HG03060 (cell line): ENCODE data around the gene MOSPD2.

Source experiments
- ATAC-seq: cut with Tn5 transposase; IDR thresholded peaks from one replicate; pipeline ENCODE4 v1.9.1; 2021; ENCODE audit warnings: low read depth, moderate number of reproducible peaks; ENCODE audit not compliant: unreplicated experiment

MOSPD2 gene

DNA sequence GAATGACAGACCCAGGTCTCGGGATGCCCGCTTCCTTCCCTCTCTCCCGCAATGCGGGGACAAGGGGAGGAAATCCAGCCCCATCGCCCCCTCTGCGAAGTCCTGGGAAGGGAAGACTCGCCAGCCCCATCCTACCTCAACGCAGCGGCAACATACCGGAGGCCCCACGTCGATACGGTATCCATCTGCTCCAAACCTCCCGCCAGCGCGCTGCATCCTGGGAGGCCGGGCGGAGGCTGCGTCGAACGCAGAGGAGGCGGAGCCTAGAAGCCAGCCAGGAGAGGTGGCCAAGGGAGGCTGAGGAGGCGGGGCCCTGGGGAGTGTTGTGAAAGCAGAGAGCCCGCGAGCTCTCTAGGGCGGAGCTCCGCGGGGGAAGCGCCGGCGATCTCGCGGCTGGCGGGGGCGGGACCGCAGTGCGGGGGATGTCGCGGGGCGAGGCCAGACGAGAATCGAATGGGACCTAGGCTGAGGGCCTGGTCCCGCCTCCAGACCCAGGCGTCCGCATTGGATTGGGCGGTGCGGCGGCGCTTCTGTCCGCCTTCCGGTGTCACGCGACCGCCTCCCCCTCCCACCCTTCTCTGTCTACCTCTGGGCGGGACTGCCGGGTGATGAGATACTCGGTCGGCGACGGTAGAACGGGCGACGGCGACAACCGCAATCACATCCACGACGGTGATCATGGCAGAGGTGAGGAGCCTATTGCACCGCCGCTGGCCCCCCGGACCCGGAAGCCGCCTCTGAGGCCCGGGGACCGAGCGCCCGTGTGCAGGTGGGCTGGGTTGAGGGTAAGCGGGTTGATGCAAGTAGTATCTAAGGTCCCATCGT lies at the start of gene MOSPD2, which contains the start of gene FANCB:
TSS of gene MOSPD2 (plus strand) at position 571 of the 825 bp plus-strand sequence. CDS start at position 679, 108 bp downstream.
TSS of gene FANCB (minus strand) at position 219 of the 825 bp plus-strand sequence. CDS start 7,559 bp downstream, outside the sequence.
- ATAC-seq, result peak; percentile 86

- ATAC-seq, result no peak
These were observed 47.4 kb upstream of the MOSPD2 start for GRCh38 chrX:14825851-14826250.

GRCh38 chrX:14826319-14826718 lies 46.9 kb upstream of the MOSPD2 start:
- no peak for ATAC-seq

DNA sequence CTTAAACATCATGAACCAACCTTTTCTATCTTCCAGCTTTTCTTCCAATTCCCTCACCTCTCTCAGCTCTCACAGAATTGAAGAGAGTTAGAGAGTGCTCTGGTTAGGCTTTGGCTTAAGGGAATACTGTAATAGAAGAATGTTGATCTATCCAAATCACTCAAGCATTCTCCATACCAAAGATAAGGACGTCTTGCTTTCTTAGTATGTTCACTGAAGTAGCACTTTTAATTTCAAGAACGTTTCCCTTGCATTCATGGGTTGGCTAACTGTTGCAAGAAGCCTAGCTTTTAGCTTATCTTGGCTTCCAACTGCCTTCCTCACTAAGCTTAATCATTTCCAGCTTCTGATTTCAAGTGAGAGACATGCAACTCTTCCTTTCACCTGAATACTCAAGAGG lies 43.6 kb upstream of the MOSPD2 start:
- ATAC-seq, result no peak

DNA sequence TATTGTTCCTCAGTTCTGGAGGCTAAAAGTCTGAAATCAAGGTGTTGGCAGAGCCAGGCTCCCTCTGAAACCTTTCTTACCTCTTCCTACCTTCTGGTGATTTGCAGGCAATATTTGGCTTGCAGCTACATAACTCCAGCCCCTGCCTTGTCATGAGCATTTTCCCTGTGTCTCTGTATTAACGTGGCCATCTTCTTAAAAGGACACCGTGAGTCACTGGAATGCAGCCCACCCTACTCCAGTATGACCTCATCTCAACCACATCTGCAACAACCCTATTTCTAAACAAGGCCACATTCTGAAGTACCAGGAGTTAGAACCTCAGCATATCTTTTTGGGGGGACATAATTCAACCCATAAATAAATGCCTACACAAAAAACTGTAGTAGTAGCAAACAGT lies 41.1 kb upstream of the MOSPD2 start:
- ATAC-seq, result no peak

DNA sequence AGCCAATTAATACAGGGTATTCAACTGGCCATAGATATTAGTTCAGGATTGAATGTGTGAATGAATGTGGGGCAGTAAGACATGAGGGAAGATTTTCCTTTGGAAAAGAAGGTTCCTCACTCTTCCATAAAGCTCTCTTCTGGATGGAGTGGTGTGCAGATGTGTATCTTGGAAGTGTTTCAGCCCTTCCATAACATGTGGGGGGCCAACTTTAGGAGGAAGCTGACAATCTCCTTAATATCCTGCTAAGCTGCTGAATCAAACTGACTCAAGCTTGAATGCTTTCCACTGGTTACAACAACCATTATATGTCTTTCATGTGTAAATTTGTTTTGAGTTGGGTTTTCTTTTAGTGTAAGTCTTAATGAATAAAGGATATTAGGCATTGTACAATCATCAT lies 40.6 kb upstream of the MOSPD2 start:
- ATAC-seq, result no peak

GRCh38 chrX:14837155-14837554 lies 36.1 kb upstream of the MOSPD2 start:
- ATAC-seq, result no peak

- no peak for ATAC-seq
These were observed 29.6 kb upstream of the MOSPD2 start for GRCh38 chrX:14843666-14844065.

GRCh38 chrX:14851526-14851925 lies 21.7 kb upstream of the MOSPD2 start:
- ATAC-seq, result no peak

DNA sequence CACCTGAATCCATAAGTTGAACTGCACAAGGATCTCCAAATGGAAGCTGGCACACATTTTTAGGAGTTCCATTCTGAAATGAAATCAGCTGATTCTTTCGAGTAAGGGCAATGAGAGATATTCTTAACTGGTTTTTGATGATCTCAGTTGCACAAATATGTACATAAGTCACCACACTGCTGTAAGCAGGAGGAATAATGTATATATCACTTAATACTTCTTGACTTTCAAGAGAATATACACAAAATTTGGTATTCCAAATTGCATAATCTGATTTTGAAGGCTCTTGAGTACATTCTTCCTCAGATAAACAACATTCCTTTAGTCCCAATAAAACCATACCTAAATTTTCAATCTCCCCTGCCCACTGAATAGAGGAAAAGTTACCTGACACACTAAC lies 8.6 kb upstream of the MOSPD2 start:
- no peak for ATAC-seq

- no peak for ATAC-seq
These were observed 8.0 kb upstream of the MOSPD2 start for GRCh38 chrX:14865201-14865600.

- ATAC-seq, result no peak
These were observed 1.5 kb upstream of the MOSPD2 start for GRCh38 chrX:14871767-14872166.

GRCh38 chrX:14872355-14872754 lies 866 bp upstream of the MOSPD2 start:
- no peak for ATAC-seq

DNA sequence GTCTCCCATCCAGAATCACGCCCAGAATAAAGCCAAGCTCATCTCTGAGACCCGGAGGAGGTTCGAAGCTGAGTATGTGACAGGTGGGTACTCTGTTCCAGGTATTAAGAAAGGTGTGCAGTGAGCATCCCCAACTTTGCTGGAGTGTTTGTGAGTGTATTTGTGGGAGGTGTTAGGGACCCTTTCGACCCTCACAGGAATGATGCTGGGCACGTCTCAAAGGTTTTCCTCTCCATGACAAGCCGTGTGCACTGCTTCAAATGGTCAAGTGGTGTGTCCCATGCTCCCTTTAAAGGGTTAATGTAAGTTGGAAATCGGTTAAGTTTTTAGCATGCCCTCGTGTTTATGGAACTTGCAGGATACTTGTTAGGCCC lies 442 bp downstream of the MOSPD2 start:
- ATAC-seq, result no peak

- ATAC-seq, result no peak
These were observed 2.4 kb downstream of the MOSPD2 start for GRCh38 chrX:14875624-14876023.

- no peak for ATAC-seq
These were observed 10.6 kb downstream of the MOSPD2 start for GRCh38 chrX:14883826-14884225.

- ATAC-seq, result no peak
These were observed 11.5 kb downstream of the MOSPD2 start for GRCh38 chrX:14884714-14885113.

DNA sequence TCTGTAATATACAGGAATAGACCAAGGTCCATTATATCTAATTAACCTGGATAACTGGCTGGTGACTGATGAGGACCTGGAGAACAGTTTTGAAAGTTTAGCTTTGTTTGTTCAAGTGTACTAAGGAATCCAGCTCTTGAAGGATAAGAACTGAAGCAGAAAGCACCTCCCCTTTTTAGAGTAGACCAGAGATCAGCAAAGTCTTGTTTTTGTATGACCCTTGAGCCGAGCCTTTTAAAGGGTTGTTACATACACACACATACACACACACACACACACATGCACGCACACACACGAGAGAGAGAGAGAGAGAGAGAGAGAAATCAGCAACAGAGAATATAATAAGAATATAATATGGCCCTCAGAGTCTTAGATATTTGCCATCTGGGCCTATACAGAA lies 13.0 kb downstream of the MOSPD2 start:
- ATAC-seq, result no peak

DNA sequence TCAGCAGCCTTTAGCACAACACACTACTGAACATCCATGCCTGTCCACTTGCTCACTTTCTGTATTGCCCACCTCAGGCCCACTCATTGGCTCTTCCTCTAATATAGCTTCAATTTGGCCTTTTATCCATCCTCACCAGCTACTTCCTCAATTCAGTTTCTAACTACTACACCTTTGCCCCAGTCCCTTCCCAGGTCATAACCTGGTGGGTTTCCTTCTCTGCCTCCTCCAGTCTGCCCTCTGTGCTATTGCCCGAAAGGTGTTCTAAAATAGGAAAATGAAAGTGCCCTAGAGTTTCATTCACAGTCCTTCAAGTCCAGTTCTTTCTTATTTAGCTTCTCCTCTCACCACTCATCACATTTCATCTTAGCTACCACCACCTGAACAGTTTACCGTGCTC lies 23.1 kb downstream of the MOSPD2 start:
- no peak for ATAC-seq

GRCh38 chrX:14897042-14897441 lies 23.8 kb downstream of the MOSPD2 start:
- ATAC-seq, result no peak

DNA sequence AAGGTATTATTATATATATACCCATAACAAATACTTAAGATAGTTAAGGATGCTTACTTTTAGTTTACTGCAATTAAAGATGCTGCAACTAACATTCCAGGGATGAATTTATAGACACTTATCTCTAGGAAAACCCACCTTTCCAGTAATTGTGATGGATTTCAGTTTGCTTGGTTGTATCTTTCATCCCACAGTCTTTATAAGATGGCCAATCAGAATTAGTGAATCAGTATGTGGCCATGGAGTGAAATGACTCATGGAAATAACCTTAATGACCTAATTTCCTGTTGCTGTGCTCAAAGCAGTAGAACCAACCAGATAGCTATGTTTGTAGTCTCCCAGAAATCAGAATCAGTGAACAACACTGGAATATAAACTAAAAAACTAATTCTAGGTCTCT lies 26.4 kb downstream of the MOSPD2 start:
- peak; percentile 60 for ATAC-seq

- no peak for ATAC-seq
These were observed 29.3 kb downstream of the MOSPD2 start for GRCh38 chrX:14902537-14902936.
